Occipital lobe (tissue), 2 donors: ENCODE results near the gene NFU1. TPM values are rescaled to one million over a fixed set of nuclear protein-coding genes. Genes with fewer than 3 reads are reported as not detected.

Experiments used
- DNase-seq: peaks from one replicate; lab custom pipeline; 2025; lab: John Stamatoyannopoulos, UW
- total RNA-seq: library from RNA; depleted of rRNA; stranded (reverse); fragments of >200 nt; gene quantifications from one replicate; pipeline ENCODE4 v1.2.3, GENCODE V29; 2014

NFU1 gene
- total RNA-seq: 51.5 TPM

GRCh38 chr2:69436938-69437750 lies at the start of gene NFU1:
Gene NFU1, minus strand, starts transcription at chr2:69437435. Its CDS starts 13 bp downstream, at chr2:69437422.
- peak; percentile 93 for DNase-seq

GRCh38 chr2:69483696-69484095 lies 46.5 kb upstream of the NFU1 start:
- DNase-seq: no peak

GRCh38 chr2:69483024-69483423 lies 45.8 kb upstream of the NFU1 start:
- DNase-seq: no peak

- DNase-seq: no peak
Measured at GRCh38 chr2:69482471-69482870, 45.2 kb upstream of the NFU1 start.

- no peak for DNase-seq
Measured at GRCh38 chr2:69481421-69481820, 44.2 kb upstream of the NFU1 start.

GRCh38 chr2:69477627-69478026 lies 40.4 kb upstream of the NFU1 start:
- no peak for DNase-seq

- no peak for DNase-seq
Measured at GRCh38 chr2:69474688-69475087, 37.5 kb upstream of the NFU1 start.

- DNase-seq: no peak
Measured at GRCh38 chr2:69471793-69472192, 34.6 kb upstream of the NFU1 start.

GRCh38 chr2:69470911-69471310 lies 33.7 kb upstream of the NFU1 start:
- no peak for DNase-seq

- no peak for DNase-seq
Measured at GRCh38 chr2:69469784-69470183, 32.5 kb upstream of the NFU1 start.

GRCh38 chr2:69469375-69469774 lies 32.1 kb upstream of the NFU1 start:
- no peak for DNase-seq

GRCh38 chr2:69466728-69467127 lies 29.5 kb upstream of the NFU1 start:
- DNase-seq: no peak

- no peak for DNase-seq
Measured at GRCh38 chr2:69465513-69466456, 28.6 kb upstream of the NFU1 start.

- DNase-seq: no peak
Measured at GRCh38 chr2:69464575-69464974, 27.3 kb upstream of the NFU1 start.

- DNase-seq: no peak
Measured at GRCh38 chr2:69462780-69463179, 25.5 kb upstream of the NFU1 start.

GRCh38 chr2:69461404-69461803 lies 24.2 kb upstream of the NFU1 start:
- DNase-seq: no peak

GRCh38 chr2:69459936-69460335 lies 22.7 kb upstream of the NFU1 start:
- DNase-seq: no peak

GRCh38 chr2:69456950-69457445 lies 19.8 kb upstream of the NFU1 start:
- no peak for DNase-seq

GRCh38 chr2:69456154-69456553 lies 18.9 kb upstream of the NFU1 start:
- no peak for DNase-seq

GRCh38 chr2:69454976-69455375 lies 17.7 kb upstream of the NFU1 start:
- no peak for DNase-seq

GRCh38 chr2:69453475-69454129 lies 16.4 kb upstream of the NFU1 start:
- DNase-seq: no peak

- no peak for DNase-seq
Measured at GRCh38 chr2:69452687-69453086, 15.5 kb upstream of the NFU1 start.
